ENCODE measurements around the gene LCOR.

GRCh38 chr10:96975136-96975535 lies 143.0 kb downstream of the LCOR start:
- no peak for TF ChIP-seq CTCF (conservative IDR thresholded peaks at IDR 0.05; ENCODE audit: low read depth, low read length)
- no peak for TF ChIP-seq EZH2 (IDR thresholded peaks at IDR 0.05; ENCODE audit: borderline replicate concordance, low read depth, low read length, poor library complexity, severe bottlenecking)

Measured in A673 (cell line).